Uterine smooth muscle cell (primary cell): ENCODE results near the gene STX17. TPM values are rescaled to one million over a fixed set of nuclear protein-coding genes. Genes with fewer than 3 reads are reported as not detected.

Experiments
- total RNA-seq: library from RNA; depleted of rRNA; stranded (reverse); fragments of >200 nt; gene quantifications from 2 replicates; pipeline ENCODE4 v1.2.3, GENCODE V29; 2014

The STX17 gene
- total RNA-seq, result 20.7 and 21.9 TPM in 2 replicates

DNA sequence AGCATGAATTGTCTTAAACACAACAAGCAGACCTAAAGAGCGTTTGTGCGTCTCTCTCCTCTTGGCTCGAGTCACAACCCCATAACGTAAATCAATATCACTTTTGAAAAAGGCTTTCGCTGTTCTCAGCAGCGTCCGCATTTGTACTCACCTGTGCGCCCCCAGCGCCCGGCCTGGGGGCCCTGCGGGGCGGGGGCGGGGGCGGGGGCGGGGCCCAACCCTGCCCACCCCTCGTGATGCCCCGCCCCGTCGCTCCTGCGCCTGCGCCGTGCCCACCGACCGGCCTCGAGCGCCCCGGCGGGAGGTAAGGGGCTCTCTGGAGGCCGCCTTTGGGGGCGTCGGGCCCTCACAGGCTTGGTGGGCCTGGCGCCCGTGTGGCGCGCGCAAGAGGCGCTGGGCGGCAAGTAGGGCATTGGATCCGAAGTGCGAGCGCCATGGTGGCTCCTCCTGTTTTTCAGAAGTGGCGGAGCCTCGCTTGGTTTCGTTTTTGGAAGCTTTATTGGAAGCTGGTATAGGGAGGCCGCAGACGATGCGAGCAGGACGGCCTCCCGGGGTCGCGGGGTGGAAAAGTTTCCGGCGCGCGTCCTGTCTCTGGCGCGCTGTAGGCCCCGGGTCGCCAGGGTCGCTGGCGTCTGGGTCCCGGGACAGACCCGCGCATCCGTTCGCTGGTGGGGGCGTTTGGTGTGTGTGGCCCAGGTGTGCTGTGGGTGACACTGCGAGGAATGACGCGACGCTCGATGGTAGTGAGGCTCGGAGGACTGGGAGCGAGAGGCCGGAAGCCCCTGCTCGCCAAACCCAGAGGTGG lies at the start of gene STX17:
Gene STX17 (plus strand): TSS at position 252 of the 805 bp plus-strand sequence. CDS start 8,586 bp downstream, outside the sequence.

Other genes starting within 250 kb of the STX17 start
- under 0.01 and 0.25 TPM in 2 replicates for gene NR4A3, start 84.8 kb upstream of the STX17 start, total RNA-seq
- 8.7 and 12.9 TPM in 2 replicates for gene ERP44, start 192.3 kb downstream of the STX17 start, total RNA-seq
- 35.4 and 36.5 TPM in 2 replicates for gene INVS, start 192.6 kb downstream of the STX17 start, total RNA-seq